Measurements from ENCODE around the gene RHOH.

- TF ChIP-seq POLR2AphosphoS5 (IDR thresholded peaks at IDR 0.05; ENCODE audit: low read depth, low read length) (no peak), KAT8 (CRISPR knock-in tag; IDR thresholded peaks at IDR 0.05) (no peak), ERF (CRISPR knock-in tag; IDR thresholded peaks at IDR 0.05) (no peak), POLR2A (IDR thresholded peaks at IDR 0.05; ENCODE audit: insufficient read depth in 1 of 2, low read depth in 2 of 2, low read length in 2 of 2) (no peak), KDM5A (IDR thresholded peaks at IDR 0.05; ENCODE audit: borderline replicate concordance, low read length) (no peak), TAF15 (IDR thresholded peaks at IDR 0.05; ENCODE audit: low read depth, low read length, poor library complexity, severe bottlenecking) (no peak), AFF4 (CRISPR knock-in tag; IDR thresholded peaks at IDR 0.05) (no peak), KDM1A (CRISPR knock-in tag; IDR thresholded peaks at IDR 0.05) (no peak), ZNF589 (CRISPR knock-in tag; conservative IDR thresholded peaks at IDR 0.05) (no peak), ZNF24 (IDR thresholded peaks at IDR 0.05) (no peak), HMG20A (CRISPR knock-in tag; IDR thresholded peaks at IDR 0.05; ENCODE audit: borderline replicate concordance) (no peak), FOSL1 (CRISPR knock-in tag; IDR thresholded peaks at IDR 0.05; ENCODE audit: borderline replicate concordance) (no peak), EZH2 (conservative IDR thresholded peaks at IDR 0.05; ENCODE audit: low read depth, low read length) (no peak)
- TF ChIP-seq, protein P1, sequence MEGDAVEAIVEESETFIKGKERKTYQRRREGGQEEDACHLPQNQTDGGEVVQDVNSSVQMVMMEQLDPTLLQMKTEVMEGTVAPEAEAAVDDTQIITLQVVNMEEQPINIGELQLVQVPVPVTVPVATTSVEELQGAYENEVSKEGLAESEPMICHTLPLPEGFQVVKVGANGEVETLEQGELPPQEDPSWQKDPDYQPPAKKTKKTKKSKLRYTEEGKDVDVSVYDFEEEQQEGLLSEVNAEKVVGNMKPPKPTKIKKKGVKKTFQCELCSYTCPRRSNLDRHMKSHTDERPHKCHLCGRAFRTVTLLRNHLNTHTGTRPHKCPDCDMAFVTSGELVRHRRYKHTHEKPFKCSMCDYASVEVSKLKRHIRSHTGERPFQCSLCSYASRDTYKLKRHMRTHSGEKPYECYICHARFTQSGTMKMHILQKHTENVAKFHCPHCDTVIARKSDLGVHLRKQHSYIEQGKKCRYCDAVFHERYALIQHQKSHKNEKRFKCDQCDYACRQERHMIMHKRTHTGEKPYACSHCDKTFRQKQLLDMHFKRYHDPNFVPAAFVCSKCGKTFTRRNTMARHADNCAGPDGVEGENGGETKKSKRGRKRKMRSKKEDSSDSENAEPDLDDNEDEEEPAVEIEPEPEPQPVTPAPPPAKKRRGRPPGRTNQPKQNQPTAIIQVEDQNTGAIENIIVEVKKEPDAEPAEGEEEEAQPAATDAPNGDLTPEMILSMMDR (CRISPR knock-in tag; IDR thresholded peaks at IDR 0.05), result no peak
These were observed 44.2 kb downstream of the RHOH start for GRCh38 chr4:40241026-40241425.

Data from HepG2 (cell line).